Natural killer cell (primary cell): ENCODE measurements around the gene GPM6B. TPM values are rescaled to one million over a fixed set of nuclear protein-coding genes. Genes with fewer than 3 reads are reported as not detected.
A peak's percentile ranks its signal among the peaks of the same experiment; 100 is the strongest.

ENCODE experiments used
- ATAC-seq, 3 donors: fragments of 150-1000 bp in 2 of 3; fragments of 200-7000 bp in 1 of 3; cut with Tn5 transposase; 1 replicate in 1 of 3; 2 replicates in 2 of 3; pipeline ENCODE4 v1.10.0; 2021; ENCODE audit warnings: mild to moderate bottlenecking in 2 of 3, moderate library complexity in 2 of 3
- DNase-seq, 2 donors: peaks; one replicate each; pipeline versions ENCODE4 v3.0.0 to v3.0.0-alpha.2; 2013 to 2021; ENCODE audit warnings: mixed read lengths in 1 of 2
- H3K27ac ChIP-seq: one replicate; pipeline ENCODE4 v1.5.1; 2013; ENCODE audit warnings: mild to moderate bottlenecking, low read length
- H3K27me3 ChIP-seq: one replicate; pipeline ENCODE4 v1.6.1; 2013; ENCODE audit warnings: low read length; ENCODE audit not compliant: control insufficient read depth, insufficient read depth
- H3K36me3 ChIP-seq: one replicate; pipeline ENCODE4 v1.6.1; 2013; ENCODE audit warnings: low read length; ENCODE audit not compliant: control insufficient read depth, insufficient read depth
- H3K4me1 ChIP-seq: one replicate; pipeline ENCODE4 v1.6.1; 2013; ENCODE audit warnings: low read length; ENCODE audit not compliant: control insufficient read depth, insufficient read depth
- H3K4me3 ChIP-seq: one replicate; pipeline ENCODE4 v1.5.1; 2013; ENCODE audit warnings: low read length
- H3K9me3 ChIP-seq: one replicate; pipeline ENCODE4 v1.6.1; 2013; ENCODE audit warnings: low read length; ENCODE audit not compliant: control insufficient read depth, insufficient read depth
- H3K27ac Mint-ChIP-seq, 2 donors: one replicate each; pipeline ENCODE4 v1.8.0; 2022; ENCODE audit warnings: mild to moderate bottlenecking in 2 of 2, mixed read lengths in 2 of 2, moderate library complexity in 1 of 2
- H3K27me3 Mint-ChIP-seq, 2 donors: one replicate each; pipeline ENCODE4 v1.8.0; 2022; ENCODE audit warnings: low read depth in 2 of 2, mixed read lengths in 2 of 2
- H3K36me3 Mint-ChIP-seq: one replicate; pipeline ENCODE4 v1.8.0; 2022; ENCODE audit warnings: mixed read lengths
- H3K4me1 Mint-ChIP-seq, 2 donors: one replicate each; pipeline ENCODE4 v1.8.0; 2022; ENCODE audit warnings: mixed read lengths in 2 of 2
- H3K4me3 Mint-ChIP-seq: one replicate; pipeline ENCODE4 v1.8.0; 2022; ENCODE audit warnings: mild to moderate bottlenecking, moderate library complexity, mixed read lengths
- H3K9me3 Mint-ChIP-seq, 2 donors: one replicate each; pipeline ENCODE4 v1.8.0; 2022; ENCODE audit warnings: mixed read lengths in 2 of 2
- CTCF ChIP-seq: fragments of 200-600 bp; IDR thresholded peaks from one replicate; pipeline ENCODE4 v1.8.0; 2022; ENCODE audit warnings: antibody characterized with exemption
- WGBS: methylation state at CpG from one replicate; pipeline ENCODE4 v1.1.7; 2013; ENCODE audit warnings: missing lambda C conversion rate; ENCODE audit not compliant: insufficient coverage; 5-methylcytosine and 5-hydroxymethylcytosine counted together
- intact Hi-C: fragments of 100-400 bp; cut with micrococcal nuclease; formaldehyde crosslinking; loops from one replicate; pipeline ENCODE4 v1.14.2; 2022
- total RNA-seq, 4 donors: library from RNA; stranded (reverse); fragments of 120-200 nt in 1 of 4; gene quantifications; one replicate each; pipeline versions ENCODE4 v1.2.3 to v1.2.4, GENCODE V29; 2013 to 2022

GPM6B gene
- total RNA-seq, 3 donors from 2014 or later (not counting 1 experiment from before 2014, with no cell fraction given) = not detected

GRCh38 chrX:13752141-13752540, 64.8 kb downstream of the GPM6B start:
- peak overlapping the region; percentile 59 to 68 for H3K27ac Mint-ChIP-seq
- H3K4me3 ChIP-seq = no peak overlapping the region
- H3K4me3 Mint-ChIP-seq = no peak overlapping the region
- peaks cover 23 to 39% of the 10 kb centered on the region in 2 donors for H3K4me1 Mint-ChIP-seq
- ATAC-seq (no peak), DNase-seq (no peak)
- H3K27me3 Mint-ChIP-seq = no peaks in the 10 kb centered on the region
- no peaks in the 10 kb centered on the region for H3K9me3 ChIP-seq
- H3K9me3 Mint-ChIP-seq = no peaks in the 10 kb centered on the region
- H3K27ac ChIP-seq = no peak overlapping the region
- H3K4me1 ChIP-seq = peaks cover 6% of the 10 kb centered on the region
- H3K36me3 ChIP-seq = peaks cover 45% of the 10 kb centered on the region
- WGBS = 83% methylated on average over 1 of the region's 3 CpGs
- TF ChIP-seq CTCF = no peak
- no peaks in the 10 kb centered on the region for H3K27me3 ChIP-seq
- intact Hi-C loops = no loop called here
- H3K36me3 Mint-ChIP-seq = peaks cover under 1% of the 10 kb centered on the region

GRCh38 chrX:13750812-13751211, 66.1 kb downstream of the GPM6B start:
- peaks cover 49% of the 10 kb centered on the region for H3K36me3 ChIP-seq
- peaks cover 23 to 42% of the 10 kb centered on the region in 2 donors for H3K4me1 Mint-ChIP-seq
- H3K27me3 Mint-ChIP-seq = no peaks in the 10 kb centered on the region
- peaks cover 6% of the 10 kb centered on the region for H3K4me1 ChIP-seq
- no peaks in the 10 kb centered on the region for H3K27me3 ChIP-seq
- DNase-seq = no peak
- peak overlapping the region; percentile 68 to 77 for H3K27ac Mint-ChIP-seq
- ATAC-seq = peak in 1 of 3 donors; percentile 49
- intact Hi-C loops = loop anchor here (1.0 kb wide), 1 partner anchor 281 kb away; no protein-coding TSS in a partner anchor
- H3K9me3 ChIP-seq = no peaks in the 10 kb centered on the region
- no peak overlapping the region for H3K27ac ChIP-seq
- H3K9me3 Mint-ChIP-seq = no peaks in the 10 kb centered on the region
- peaks cover 12% of the 10 kb centered on the region for H3K36me3 Mint-ChIP-seq
- TF ChIP-seq CTCF = no peak
- no peak overlapping the region for H3K4me3 Mint-ChIP-seq
- no peak overlapping the region for H3K4me3 ChIP-seq

DNA sequence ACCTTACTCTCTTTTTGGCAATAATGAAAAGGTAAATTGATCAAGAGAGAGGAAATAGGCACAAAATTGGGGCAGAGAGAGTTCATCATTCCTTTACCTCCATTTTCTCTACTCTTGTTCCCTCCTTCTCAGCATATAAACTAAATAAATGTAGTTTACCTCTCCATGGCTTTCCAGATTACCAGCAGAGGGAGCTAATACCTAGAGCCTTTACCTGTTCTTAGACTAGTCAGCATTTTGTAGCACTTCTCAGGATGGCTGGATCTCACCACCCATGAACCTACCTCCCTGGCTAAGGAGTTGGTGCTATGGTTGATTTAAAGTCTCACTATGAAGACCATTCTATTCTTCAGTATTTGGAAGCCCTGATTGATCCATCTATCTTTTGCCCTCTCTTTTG, 66.7 kb downstream of the GPM6B start:
- Histone ChIP-seq H3K9me3 (no peaks in the 10 kb centered on the region), H3K27ac (no peak overlapping the region), H3K27me3 (no peaks in the 10 kb centered on the region), H3K4me1 (peaks cover 6% of the 10 kb centered on the region), H3K4me3 (no peak overlapping the region), H3K36me3 (peaks cover 55% of the 10 kb centered on the region)
- Mint-ChIP-seq H3K36me3 (peaks cover 12% of the 10 kb centered on the region), H3K4me3 (no peak overlapping the region), H3K27me3 (no peaks in the 10 kb centered on the region), H3K9me3 (no peaks in the 10 kb centered on the region), H3K4me1 (peaks cover 19 to 36% of the 10 kb centered on the region in 2 donors), H3K27ac (peak overlapping the region; percentile 68 to 77)
- ATAC-seq (peak in 1 of 3 donors; percentile 60), DNase-seq (peak in 1 of 2 donors; percentile 63)
- no peak for TF ChIP-seq CTCF
- intact Hi-C loops = loop anchor here (1.0 kb wide), 1 partner anchor 282 kb away; no protein-coding TSS in a partner anchor

DNA sequence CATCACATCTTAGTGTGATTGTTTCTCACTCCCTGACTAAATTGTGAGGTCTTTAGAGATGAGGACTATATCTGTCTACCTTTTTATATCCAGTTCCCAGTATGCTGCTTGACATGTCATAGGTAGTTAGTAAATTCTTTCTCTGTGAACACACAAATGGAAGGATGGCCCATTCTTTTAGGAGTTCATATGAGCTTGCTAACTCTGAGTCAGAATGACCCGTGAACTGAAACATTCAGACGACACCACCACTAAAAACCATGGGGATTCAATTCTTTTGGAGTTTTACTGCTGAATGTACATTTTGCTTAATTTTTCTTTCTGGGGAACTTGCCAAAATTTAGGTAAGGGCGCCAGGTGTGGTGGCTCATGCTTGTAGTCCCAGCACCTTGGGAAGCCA, 68.4 kb downstream of the GPM6B start:
- intact Hi-C loops = loop anchor here (1.0 to 10.0 kb wide), 2 partner anchors 90 to 1586 kb away; partner anchors contain the start of gene PIGA
- Histone ChIP-seq H3K4me1 (peaks cover 6% of the 10 kb centered on the region), H3K4me3 (no peak overlapping the region), H3K36me3 (peaks cover 54% of the 10 kb centered on the region), H3K27me3 (no peaks in the 10 kb centered on the region), H3K9me3 (no peaks in the 10 kb centered on the region), H3K27ac (no peak overlapping the region)
- 90% methylated on average over 2 of the region's 3 CpGs for WGBS
- H3K4me3 Mint-ChIP-seq = no peak overlapping the region
- no peaks in the 10 kb centered on the region for H3K9me3 Mint-ChIP-seq
- peaks cover 12% of the 10 kb centered on the region for H3K36me3 Mint-ChIP-seq
- peaks cover 14 to 31% of the 10 kb centered on the region in 2 donors for H3K4me1 Mint-ChIP-seq
- ATAC-seq = no peak
- no peak for TF ChIP-seq CTCF
- H3K27me3 Mint-ChIP-seq = no peaks in the 10 kb centered on the region
- no peak for DNase-seq
- H3K27ac Mint-ChIP-seq = peak overlapping the region; percentile 6 to 75
